Activated CD4-positive, alpha-beta T cell treated with anti-CD3 and anti-CD28 coated beads for 36 hours (primary cell): Measurements from ENCODE around the gene POU3F3. TPM values are rescaled to one million over a fixed set of nuclear protein-coding genes. Genes with fewer than 3 reads are reported as not detected.

ENCODE experiments used
- ATAC-seq: fragments of 200-7000 bp; cut with Tn5 transposase; one replicate; pipeline ENCODE4 v1.10.0; 2021; ENCODE audit warnings: mild to moderate bottlenecking, moderate library complexity
- CTCF ChIA-PET: fragments of 350-600 bp; sonication (Branson Sonifier 250); formaldehyde crosslinking; loops from one replicate; lab custom pipeline; 2021; ENCODE audit warnings: antibody characterized with exemption; lab: Charles Lee
- POLR2A ChIA-PET: fragments of 350-600 bp; sonication (Branson Sonifier 250); formaldehyde crosslinking; loops from one replicate; lab custom pipeline; 2021; ENCODE audit warnings: antibody characterized with exemption, inconsistent platforms; lab: Charles Lee
- DNase-seq: peaks from one replicate; pipeline ENCODE4 v3.0.0-alpha.2; 2020
- H3K27ac Mint-ChIP-seq: one replicate; pipeline ENCODE4 v1.8.0; 2021; ENCODE audit warnings: mixed read lengths
- H3K27me3 Mint-ChIP-seq: one replicate; pipeline ENCODE4 v1.8.0; 2021; ENCODE audit warnings: mixed read lengths
- H3K36me3 Mint-ChIP-seq: one replicate; pipeline ENCODE4 v1.8.0; 2021; ENCODE audit warnings: low read depth, mixed read lengths
- H3K4me1 Mint-ChIP-seq: one replicate; pipeline ENCODE4 v1.8.0; 2021; ENCODE audit warnings: mixed read lengths
- H3K4me3 Mint-ChIP-seq: one replicate; pipeline ENCODE4 v1.8.0; 2021; ENCODE audit warnings: mild to moderate bottlenecking, moderate library complexity, mixed read lengths
- H3K9me3 Mint-ChIP-seq: one replicate; pipeline ENCODE4 v1.8.0; 2021; ENCODE audit warnings: low read depth, mixed read lengths
- intact Hi-C, 2 experiments: fragments of 100-400 bp; cut with DNase I in 1 of 2; cut with micrococcal nuclease in 1 of 2; formaldehyde crosslinking; loops; one replicate each; pipeline versions ENCODE4 v1.14.2 to v1.15.1; 2022 to 2024; cut with DNase I, micrococcal nuclease
- total RNA-seq, 2 experiments: library from RNA; stranded (reverse); gene quantifications; one replicate each; pipeline ENCODE4 v1.2.3, GENCODE V29; 2021

POU3F3 gene
- total RNA-seq, 2 experiments from 2014 or later: not detected

GRCh38 chr2:104871649-104871971 lies 17.7 kb downstream of the POU3F3 start:
- Mint-ChIP-seq H3K36me3 (no peaks in the 10 kb centered on the region), H3K4me1 (peaks cover 12% of the 10 kb centered on the region), H3K27ac (no peak overlapping the region), H3K9me3 (no peaks in the 10 kb centered on the region), H3K27me3 (peaks cover 56% of the 10 kb centered on the region), H3K4me3 (no peak overlapping the region)
- ChIA-PET POLR2A (no interaction called here), CTCF (interaction anchor here (1.3 kb wide), 1 partner anchor 22 kb away, joined by 4 read pairs; no protein-coding TSS in a partner anchor)
- no peak for ATAC-seq
- intact Hi-C loops: loop anchor here in 1 of 2 experiments (5.0 kb wide), 1 partner anchor 1709 kb away; no protein-coding TSS in a partner anchor
- no peak for DNase-seq

- peaks cover 55% of the 10 kb centered on the region for H3K27me3 Mint-ChIP-seq
- no peak overlapping the region for H3K27ac Mint-ChIP-seq
- intact Hi-C loops: loop anchor here (1.0 to 5.0 kb wide), 3 partner anchors 18 to 1710 kb away; partner anchors contain the start of gene POU3F3 (in 1 of the 2)
- H3K4me1 Mint-ChIP-seq: peaks cover 12% of the 10 kb centered on the region
- ChIA-PET POLR2A (no interaction called here), CTCF (interaction anchor here (0.8 to 1.3 kb wide), 3 partner anchors 11 to 1711 kb away, joined by 3 to 4 read pairs (median 3); no protein-coding TSS in a partner anchor)
- ATAC-seq: no peak
- no peaks in the 10 kb centered on the region for H3K9me3 Mint-ChIP-seq
- H3K36me3 Mint-ChIP-seq: no peaks in the 10 kb centered on the region
- peak overlapping the region; percentile 51 for H3K4me3 Mint-ChIP-seq
- no peak for DNase-seq
Observed at GRCh38 chr2:104871972-104872865, 18.3 kb downstream of the POU3F3 start.

- ATAC-seq: peak; percentile 88
- intact Hi-C loops: loop anchor here (1.0 to 5.0 kb wide), 3 partner anchors 19 to 1711 kb away; partner anchors contain the start of gene POU3F3 (in 1 of the 2)
Observed at GRCh38 chr2:104872866-104873688, 19.2 kb downstream of the POU3F3 start.

DNA sequence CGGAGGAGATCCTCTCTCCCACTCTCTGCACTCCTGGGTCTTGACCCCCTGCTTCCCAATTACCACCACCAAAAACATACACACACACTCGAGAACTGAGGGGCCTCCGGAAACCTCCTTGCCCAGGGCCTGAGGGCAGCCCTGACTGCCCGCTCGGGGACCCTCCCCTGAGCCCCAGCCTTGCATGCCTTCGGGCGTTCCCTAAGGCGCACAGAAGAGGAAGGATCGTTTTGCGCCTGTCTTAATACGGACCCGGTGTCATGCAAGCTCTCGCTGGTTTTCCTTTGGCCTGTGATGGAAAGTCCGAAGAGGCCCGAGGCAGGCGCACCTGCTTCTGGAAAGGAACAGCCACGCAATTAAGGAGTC lies 19.8 kb downstream of the POU3F3 start:
- CTCF ChIA-PET: interaction anchor here (1.1 kb wide), 1 partner anchor 10 kb away, joined by 3 read pairs; no protein-coding TSS in a partner anchor

More at GRCh38 chr2:104872866-104873688, 19.2 kb downstream of the POU3F3 start:
- Mint-ChIP-seq H3K4me1 (peaks cover 12% of the 10 kb centered on the region), H3K9me3 (no peaks in the 10 kb centered on the region), H3K36me3 (no peaks in the 10 kb centered on the region), H3K4me3 (peak overlapping the region; percentile 51), H3K27me3 (peaks cover 56% of the 10 kb centered on the region), H3K27ac (no peak overlapping the region)
- DNase-seq: peak; percentile 79
- POLR2A ChIA-PET: no interaction called here
- CTCF ChIA-PET: interaction anchor here (0.8 to 1.3 kb wide), 3 partner anchors 10 to 1712 kb away, joined by 3 to 4 read pairs (median 3); no protein-coding TSS in a partner anchor

GRCh38 chr2:104874230-104874629 lies 20.3 kb downstream of the POU3F3 start:
- Mint-ChIP-seq H3K27me3 (peaks cover 53% of the 10 kb centered on the region), H3K27ac (no peak overlapping the region), H3K4me3 (no peak overlapping the region), H3K4me1 (peaks cover 12% of the 10 kb centered on the region), H3K36me3 (no peaks in the 10 kb centered on the region), H3K9me3 (no peaks in the 10 kb centered on the region)
- DNase-seq (no peak), ATAC-seq (no peak)
- ChIA-PET POLR2A (no interaction called here), CTCF (no interaction called here)
- intact Hi-C loops: loop anchor here in 1 of 2 experiments (5.0 kb wide), 1 partner anchor 1712 kb away; no protein-coding TSS in a partner anchor

More for the DNA sequence above, 19.8 kb downstream of the POU3F3 start:
- H3K9me3 Mint-ChIP-seq: no peaks in the 10 kb centered on the region
- POLR2A ChIA-PET: no interaction called here
- H3K27ac Mint-ChIP-seq: no peak overlapping the region
- ATAC-seq: no peak
- peaks cover 52% of the 10 kb centered on the region for H3K27me3 Mint-ChIP-seq
- H3K4me3 Mint-ChIP-seq: peak overlapping the region; percentile 51
- intact Hi-C loops: loop anchor here (2.0 to 5.0 kb wide), 2 partner anchors 25 to 1711 kb away; no protein-coding TSS in a partner anchor
- H3K4me1 Mint-ChIP-seq: peaks cover 12% of the 10 kb centered on the region
- no peaks in the 10 kb centered on the region for H3K36me3 Mint-ChIP-seq
- no peak for DNase-seq

DNA sequence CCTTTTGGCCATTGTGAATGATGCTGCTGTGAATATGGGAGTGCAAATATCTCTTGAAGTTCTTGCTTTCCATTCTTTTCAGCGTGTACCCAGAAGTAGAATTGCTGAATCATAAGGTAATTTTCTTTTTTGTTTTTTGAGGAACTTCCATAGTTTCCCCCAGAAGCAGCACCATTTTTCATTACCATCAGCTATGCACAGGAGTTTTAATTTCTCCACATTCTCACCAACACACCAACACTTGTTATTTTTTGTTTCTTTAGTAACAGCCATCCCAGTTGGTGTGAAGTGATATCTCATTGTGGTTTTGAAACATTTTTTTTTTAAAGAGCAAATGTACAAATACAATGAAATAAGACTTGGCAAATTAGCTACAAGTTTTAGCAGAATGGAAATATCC lies 21.3 kb downstream of the POU3F3 start:
- H3K4me1 Mint-ChIP-seq: peaks cover 12% of the 10 kb centered on the region
- no peak overlapping the region for H3K4me3 Mint-ChIP-seq
- ChIA-PET CTCF (interaction anchor here (0.8 to 1.2 kb wide), 2 partner anchors 362 to 1230 kb away, joined by 3 read pairs; no protein-coding TSS in a partner anchor), POLR2A (no interaction called here)
- H3K36me3 Mint-ChIP-seq: no peaks in the 10 kb centered on the region
- ATAC-seq (no peak), DNase-seq (no peak)
- H3K27me3 Mint-ChIP-seq: peaks cover 56% of the 10 kb centered on the region
- intact Hi-C loops: no loop called here
- no peak overlapping the region for H3K27ac Mint-ChIP-seq
- H3K9me3 Mint-ChIP-seq: no peaks in the 10 kb centered on the region

GRCh38 chr2:104876606-104877570 lies 23.0 kb downstream of the POU3F3 start:
- H3K4me3 Mint-ChIP-seq: no peak overlapping the region
- intact Hi-C loops: no loop called here
- peaks cover 47% of the 10 kb centered on the region for H3K27me3 Mint-ChIP-seq
- no peaks in the 10 kb centered on the region for H3K9me3 Mint-ChIP-seq
- no peak overlapping the region for H3K27ac Mint-ChIP-seq
- POLR2A ChIA-PET: no interaction called here
- DNase-seq (no peak), ATAC-seq (no peak)
- H3K36me3 Mint-ChIP-seq: no peaks in the 10 kb centered on the region
- CTCF ChIA-PET: interaction anchor here (0.6 to 1.6 kb wide), 2 partner anchors 18 to 27 kb away, joined by 3 read pairs; no protein-coding TSS in a partner anchor
- H3K4me1 Mint-ChIP-seq: peaks cover 8% of the 10 kb centered on the region

DNA sequence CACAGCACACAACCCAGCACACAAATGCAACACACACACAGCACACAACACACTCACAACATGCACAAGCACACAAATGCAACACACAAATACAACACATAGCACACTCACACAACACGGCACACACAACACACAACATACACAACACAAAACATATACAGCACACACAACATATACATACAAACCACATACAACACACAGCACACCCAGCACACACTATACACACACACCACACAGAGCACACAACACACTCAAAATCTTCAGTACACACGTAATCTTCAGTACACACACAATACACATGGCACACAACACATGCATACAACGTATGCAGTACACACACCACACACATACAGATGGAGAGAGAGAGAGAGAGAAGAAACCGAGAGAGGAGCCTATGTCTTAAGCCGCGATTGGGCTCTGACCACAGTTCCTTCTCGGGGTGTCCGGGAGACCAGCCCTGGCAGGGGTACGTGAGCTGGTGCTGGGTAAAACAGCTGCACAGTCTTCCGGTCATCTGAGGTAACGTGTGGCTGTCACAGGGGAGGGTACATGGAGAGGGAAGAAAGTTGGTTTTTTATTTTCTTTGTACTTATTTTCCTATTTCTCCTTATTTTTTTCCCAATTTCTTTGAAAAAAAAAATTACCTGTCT lies 25.1 kb downstream of the POU3F3 start:
- ATAC-seq: no peak
- Mint-ChIP-seq H3K27me3 (peaks cover 34% of the 10 kb centered on the region), H3K4me3 (no peak overlapping the region), H3K4me1 (no peaks in the 10 kb centered on the region), H3K9me3 (no peaks in the 10 kb centered on the region), H3K36me3 (no peaks in the 10 kb centered on the region), H3K27ac (no peak overlapping the region)
- ChIA-PET CTCF (interaction anchor here (0.9 kb wide), 1 partner anchor 29 kb away, joined by 3 read pairs; no protein-coding TSS in a partner anchor), POLR2A (no interaction called here)
- no peak for DNase-seq
- intact Hi-C loops: no loop called here

DNA sequence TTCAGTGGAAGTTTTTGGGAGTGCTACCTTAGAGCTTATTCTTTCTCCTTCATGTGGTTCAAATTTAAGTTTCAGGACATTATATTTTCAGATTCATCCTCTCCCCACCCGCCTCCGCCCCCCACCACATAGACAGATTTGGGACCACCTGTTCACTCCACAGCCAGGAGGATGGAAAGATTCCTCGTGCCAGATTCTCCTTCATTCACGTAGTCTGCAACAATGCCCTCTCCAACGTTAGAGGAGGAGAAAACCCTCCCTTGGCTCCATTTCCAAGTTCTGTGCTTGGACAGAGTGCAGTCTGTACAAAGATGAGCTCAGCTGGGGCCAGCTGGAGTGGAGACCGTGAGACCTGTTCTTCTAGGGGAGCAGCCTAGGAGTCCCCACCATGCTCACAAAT lies 26.2 kb downstream of the POU3F3 start:
- ChIA-PET CTCF (interaction anchor here (0.9 to 1.1 kb wide), 2 partner anchors 15 to 30 kb away, joined by 3 read pairs; no protein-coding TSS in a partner anchor), POLR2A (no interaction called here)
- no peak overlapping the region for H3K27ac Mint-ChIP-seq
- no peak for DNase-seq
- H3K4me1 Mint-ChIP-seq: no peaks in the 10 kb centered on the region
- intact Hi-C loops: no loop called here
- H3K27me3 Mint-ChIP-seq: peaks cover 34% of the 10 kb centered on the region
- no peak overlapping the region for H3K4me3 Mint-ChIP-seq
- no peaks in the 10 kb centered on the region for H3K9me3 Mint-ChIP-seq
- ATAC-seq: no peak
- no peaks in the 10 kb centered on the region for H3K36me3 Mint-ChIP-seq

GRCh38 chr2:104883357-104883756 lies 29.4 kb downstream of the POU3F3 start:
- no peaks in the 10 kb centered on the region for H3K9me3 Mint-ChIP-seq
- no peak overlapping the region for H3K27ac Mint-ChIP-seq
- ChIA-PET POLR2A (no interaction called here), CTCF (interaction anchor here (0.6 to 1.2 kb wide), 3 partner anchors 10 to 33 kb away, joined by 3 to 4 read pairs (median 3); no protein-coding TSS in a partner anchor)
- DNase-seq: no peak
- H3K27me3 Mint-ChIP-seq: peaks cover 22% of the 10 kb centered on the region
- ATAC-seq: no peak
- no peak overlapping the region for H3K4me3 Mint-ChIP-seq
- no peaks in the 10 kb centered on the region for H3K36me3 Mint-ChIP-seq
- intact Hi-C loops: no loop called here
- H3K4me1 Mint-ChIP-seq: peaks cover 4% of the 10 kb centered on the region
